Activated CD8-positive, alpha-beta memory T cell treated with anti-CD3 and anti-CD28 coated beads for 24 hours (primary cell): ENCODE results near the gene CHST5.
"Not testable (repeated sequence)": the region's sequence is repeated elsewhere in the genome, so short reads cannot be mapped to it uniquely, and the experiment has no call there.

Experiments
- DNase-seq: peaks from one replicate; pipeline ENCODE4 v3.0.0-alpha.2; 2020

CHST5 gene

DNA sequence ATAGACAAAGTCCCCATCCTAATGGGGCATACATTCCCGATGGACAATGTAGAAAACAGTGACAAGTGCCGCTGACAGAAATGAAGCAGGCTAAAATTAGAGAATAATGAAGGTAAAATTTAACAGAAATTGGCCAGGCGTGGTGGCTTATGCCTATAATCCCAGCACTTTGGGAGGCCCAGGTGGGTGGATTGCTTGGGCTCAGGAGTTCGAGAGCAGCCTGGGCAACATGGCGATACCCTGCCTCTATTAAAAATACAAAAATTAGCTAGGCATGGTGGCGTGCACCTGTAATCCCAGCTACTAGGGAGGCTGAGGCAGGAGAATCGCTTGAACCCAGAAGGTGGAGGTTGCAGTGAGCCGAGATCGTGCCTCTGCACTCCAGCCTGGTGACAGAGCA, 12.5 kb upstream of the CHST5 start:
- not testable (repeated sequence) for DNase-seq

DNA sequence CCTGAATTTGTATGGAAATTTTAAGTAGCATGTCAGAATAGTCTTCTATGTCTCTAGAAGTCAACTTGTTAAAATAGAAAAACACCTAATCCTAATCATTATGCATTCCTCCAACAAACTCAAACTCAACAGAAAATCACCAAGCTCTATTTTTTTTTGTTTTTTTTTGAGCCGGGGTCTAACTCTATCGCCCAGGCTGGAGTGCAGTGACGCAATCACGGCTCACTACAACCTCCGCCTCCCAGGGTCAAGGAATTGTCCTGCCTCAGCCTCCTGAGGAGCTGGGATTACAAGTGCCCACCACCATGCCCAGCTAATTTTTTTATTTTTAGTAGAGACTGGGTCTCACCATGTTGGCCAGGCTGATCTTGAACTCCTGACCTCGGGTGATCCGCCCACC, 10.4 kb upstream of the CHST5 start:
- no peak for DNase-seq

DNA sequence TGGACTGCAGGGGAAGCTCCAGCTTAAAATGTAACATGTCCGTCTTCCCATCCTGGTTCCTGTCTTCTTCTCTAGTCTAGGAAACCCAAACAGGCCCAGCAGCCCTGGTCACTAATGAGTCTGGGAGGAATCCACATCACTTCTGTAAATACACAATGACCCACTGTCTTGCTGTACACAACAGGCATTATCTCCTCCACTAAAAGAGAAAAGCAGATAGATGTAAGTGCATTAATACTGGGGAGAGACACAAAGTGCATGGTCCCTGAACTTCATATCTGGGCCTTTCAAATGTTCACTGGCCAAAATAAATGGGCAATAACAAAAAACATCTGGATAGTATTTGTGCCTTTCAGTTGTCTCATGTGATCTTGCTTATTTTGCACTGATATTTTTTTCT, 10.0 kb upstream of the CHST5 start:
- DNase-seq = not testable (repeated sequence)

DNA sequence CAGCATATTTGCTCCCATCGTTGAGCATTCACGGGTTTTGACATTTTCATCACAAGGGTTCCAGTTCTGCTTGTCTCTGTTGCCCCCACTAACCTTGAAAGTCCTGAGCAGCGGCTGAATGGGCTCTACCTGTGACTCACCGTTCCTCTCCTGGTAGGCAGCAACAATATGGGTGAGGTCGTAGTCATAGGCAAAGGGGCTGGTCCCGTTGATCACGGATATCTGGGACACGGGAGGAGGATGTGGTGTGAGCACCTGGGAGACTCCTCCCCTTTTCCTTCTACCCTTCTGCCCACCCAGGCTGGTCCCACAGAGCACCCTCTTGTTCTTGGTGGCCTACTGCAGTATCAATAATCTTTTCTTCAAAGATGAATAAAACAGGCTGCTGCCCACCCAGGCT, 6.6 kb upstream of the CHST5 start:
- not testable (repeated sequence) for DNase-seq

DNA sequence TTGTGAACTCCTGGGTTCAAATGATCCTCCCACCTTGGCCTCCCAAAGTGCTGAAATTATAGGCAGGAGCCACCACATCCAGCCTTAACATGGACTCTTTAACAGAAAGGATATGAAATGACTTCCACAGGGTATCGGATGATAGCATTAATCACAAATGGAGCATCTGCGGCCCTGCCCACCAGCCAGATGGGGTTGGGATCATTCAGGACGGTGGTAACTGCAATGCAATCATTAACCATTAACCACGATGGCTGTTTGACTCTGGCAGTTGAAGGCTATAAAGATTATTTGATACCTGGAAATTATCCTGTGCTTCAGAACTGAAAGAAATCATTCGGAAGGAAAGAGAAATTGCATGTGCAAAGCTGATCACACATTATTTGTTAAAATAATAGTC, 5.3 kb upstream of the CHST5 start:
- DNase-seq = no peak

DNA sequence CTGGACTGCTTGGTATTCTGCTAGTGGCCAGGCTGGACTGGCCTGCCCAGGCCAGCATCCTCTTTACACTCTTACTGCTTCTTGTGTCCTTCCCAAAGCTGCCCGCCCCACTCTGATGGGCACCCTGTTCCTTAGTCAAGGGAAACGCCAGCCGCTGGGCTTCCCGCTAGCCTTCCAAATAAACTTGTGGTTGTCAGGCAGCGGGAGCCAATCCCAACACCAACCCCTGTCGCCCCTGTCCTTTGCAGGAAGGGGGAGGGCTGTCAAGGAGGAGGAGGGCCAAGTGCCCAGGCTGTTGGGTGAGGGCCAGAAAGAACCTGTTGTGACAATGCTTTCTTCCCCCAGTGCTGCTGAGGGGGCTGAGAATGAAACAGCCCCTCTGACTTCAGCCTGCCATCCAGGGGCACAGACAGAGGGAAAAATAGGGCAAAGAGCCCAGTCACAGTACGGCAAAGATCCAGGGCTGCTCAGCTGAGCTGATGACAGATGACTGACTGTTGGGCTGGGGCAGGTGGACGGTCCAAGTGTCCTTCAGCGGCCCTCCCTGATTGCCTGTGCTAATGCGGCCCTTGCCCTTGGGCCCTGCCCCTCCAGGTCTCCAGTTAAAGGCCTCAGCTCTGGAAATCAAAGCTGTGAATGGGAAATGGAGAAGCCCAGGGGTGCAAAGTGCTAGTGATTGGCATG, 3.1 kb upstream of the CHST5 start:
- not testable (repeated sequence) for DNase-seq

DNA sequence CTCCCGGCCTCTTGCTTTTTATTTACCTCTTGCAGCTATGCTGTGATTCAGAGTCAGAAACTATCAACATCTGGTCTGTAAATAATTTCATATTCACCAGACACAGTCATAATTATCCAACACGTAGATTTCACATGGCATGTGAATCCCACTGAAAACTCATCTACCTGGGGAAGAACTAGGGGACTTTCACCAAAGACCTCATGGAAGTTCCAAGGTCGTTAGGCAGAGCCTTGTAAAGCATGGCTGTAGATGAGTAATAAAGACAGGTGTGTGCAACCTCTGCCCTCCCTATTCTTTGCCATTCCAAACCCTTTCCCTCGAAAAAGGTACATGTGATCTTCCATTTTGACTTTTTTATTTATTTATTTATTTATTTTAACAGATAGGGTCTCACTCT, 1.9 kb upstream of the CHST5 start:
- DNase-seq = no peak

DNA sequence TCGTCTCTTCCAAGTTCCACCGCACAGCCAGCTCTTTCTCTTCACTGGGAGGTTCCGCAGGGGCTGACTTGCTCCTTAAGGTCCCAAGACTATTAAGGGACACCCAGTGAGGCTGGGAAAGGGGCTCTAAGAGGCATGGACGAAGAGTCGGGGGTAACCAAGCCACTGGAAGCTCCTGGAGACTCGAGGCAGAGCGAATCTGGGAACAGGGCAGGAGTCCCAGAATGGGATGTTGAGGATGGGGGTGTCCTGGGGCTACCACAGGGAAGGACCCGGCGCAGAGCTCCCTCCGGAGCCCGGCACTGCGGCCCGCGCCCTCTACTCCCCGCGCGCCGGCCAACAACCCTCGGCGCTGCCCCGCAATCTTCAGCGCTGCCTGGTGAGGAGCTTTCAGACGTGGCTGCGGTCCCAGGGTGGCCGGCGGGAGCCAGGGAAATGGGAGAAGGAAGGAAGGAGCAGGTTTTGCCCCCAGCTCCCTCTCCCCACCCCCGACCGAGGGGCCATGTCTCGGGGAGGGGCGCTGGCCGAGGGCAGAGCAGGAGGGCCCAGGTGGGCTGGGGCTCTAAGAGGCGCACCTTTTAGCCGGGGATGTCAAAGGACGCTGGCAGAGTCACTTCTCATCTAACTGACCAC, 581 bp downstream of the CHST5 start:
- DNase-seq = no peak

DNA sequence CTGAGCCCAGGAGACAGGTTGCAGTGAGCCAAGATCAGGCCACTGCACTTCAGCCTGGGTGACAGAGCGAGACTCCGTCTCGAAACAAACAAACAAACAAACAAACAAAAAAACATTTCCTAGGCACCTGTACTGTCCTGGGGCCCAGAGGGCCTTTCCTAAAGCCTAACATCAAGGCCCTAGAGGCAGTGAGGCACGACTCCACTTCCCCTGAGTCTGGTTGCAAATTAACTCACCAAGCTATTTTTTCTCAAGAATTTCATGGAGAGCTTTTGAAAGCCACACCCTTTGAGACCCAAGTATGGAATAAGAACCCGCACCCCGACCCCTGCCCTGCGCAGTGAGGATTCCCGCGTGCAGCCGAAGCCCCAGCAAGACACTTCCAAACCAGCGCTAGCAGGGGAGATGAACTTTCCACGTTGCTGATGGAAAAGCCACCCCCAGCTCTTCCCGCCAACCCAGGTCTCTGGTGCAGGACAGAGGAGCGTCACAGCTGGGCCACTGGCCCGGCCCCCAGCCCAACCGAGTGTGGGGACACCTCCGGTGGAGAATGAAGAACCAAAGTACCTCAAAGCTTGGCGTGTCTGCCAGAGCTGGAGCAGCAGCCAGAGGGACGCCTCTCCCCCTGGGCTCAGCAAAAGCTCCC, 1.2 kb downstream of the CHST5 start:
- DNase-seq = no peak

DNA sequence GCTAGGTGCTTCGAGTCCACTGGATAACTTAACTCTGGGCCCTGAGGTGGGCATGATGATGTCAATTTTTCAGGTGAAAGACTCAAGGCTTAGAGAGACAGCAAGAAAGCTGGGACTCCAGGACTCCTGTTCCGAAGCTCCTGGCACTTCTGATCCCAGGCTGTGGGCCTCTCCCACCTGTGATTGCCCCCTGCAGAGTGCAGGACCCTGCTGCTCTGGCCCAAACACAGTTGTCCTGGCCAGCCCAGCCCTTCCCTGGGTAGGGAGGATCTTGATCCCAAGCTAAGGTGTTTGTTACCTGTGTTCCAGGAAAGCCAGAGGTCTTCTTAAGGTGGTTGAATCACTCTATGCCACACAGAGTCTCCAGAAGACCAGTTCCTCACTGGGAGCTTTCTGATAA, 3.1 kb downstream of the CHST5 start:
- DNase-seq = no peak

DNA sequence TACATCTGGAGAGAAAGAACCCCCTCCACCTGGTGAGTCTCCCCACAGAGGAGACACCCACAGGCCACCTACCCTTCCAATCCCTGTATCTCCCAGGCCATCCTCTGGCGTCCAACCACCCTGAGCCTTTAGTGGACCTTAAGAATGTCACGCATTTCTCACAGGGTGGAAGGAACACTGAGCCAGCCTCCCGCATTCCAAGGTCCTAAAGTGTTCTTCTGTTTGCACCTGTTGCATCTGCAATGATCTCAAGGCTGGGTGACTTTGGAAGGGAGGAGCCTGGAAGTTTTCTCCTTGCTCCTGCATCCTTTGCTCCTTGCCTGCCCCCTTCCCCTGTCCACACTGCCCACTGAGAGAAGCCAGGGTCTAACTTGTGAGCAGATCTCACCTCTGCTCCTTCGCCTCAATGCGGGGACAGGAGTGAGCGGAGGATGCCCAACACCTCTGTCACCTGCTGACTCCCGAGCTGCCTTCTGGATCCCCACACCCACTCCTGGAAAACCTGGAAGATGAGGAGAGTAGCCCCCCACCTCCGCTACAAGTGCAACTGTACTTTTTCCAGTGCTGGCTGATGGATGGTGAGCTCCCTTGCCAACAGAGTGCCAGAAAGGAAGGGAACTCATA, 3.7 kb downstream of the CHST5 start:
- DNase-seq = no peak

DNA sequence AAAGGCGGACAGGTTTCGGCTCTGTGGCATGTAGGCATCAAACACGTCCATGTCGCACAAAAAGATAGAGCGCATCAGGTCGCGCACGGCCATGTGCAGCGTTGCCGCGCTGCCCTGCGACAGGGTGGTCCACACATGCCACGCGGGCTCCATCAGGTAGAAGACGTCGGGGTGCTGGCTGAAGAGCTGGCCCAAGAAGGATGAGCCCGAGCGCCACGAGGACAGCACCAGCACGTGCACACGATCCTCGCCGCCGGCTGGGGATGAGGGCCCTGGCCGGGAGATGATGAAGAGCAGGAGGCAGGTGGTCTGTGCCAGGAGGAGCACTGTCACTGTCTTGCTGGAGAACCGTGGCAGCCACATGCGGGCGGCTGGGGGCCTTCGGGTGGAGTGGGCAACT, 5.9 kb downstream of the CHST5 start:
- no peak for DNase-seq

DNA sequence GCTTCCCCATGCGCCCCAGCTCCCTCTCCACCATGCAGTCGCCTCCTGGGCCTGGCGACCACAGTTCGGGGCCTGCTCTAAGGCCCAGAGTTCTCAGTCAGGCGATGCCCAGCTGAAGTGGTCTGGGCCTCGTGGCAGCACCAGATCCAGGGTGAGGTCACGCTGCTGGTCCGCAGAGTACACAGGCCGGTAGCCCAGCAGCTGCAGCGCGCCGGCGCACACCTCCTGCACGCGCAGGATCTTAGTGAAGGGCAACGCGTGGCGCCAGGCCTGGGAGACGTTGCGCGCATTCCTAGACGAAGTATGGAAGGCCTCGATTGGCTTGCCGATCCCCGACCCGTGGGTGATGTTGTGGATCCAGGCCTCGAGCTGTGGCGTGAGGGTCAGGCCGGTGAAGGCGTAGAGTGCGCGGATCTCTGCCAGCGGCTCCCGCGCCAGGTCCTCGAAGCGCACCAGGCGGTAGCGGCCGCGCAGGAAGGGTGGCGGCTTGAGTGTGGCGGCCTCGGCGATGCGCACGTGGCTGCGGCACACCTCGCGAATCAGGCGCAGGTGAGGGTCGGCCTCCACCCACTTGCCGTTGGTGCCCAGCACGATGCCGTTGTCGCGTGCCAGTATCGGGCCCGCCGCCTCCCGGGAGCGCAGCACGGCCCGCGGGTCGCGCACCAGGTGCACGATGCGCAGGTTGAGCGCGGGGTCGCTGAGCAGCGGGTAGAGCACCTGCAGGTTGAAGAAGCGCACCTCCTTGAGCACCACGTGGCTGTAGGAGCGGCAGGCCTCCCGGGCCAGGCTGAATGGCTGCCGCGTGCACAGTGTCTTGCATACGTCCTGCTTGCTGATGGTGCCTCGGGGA, 6.6 kb downstream of the CHST5 start:
- DNase-seq = no peak

DNA sequence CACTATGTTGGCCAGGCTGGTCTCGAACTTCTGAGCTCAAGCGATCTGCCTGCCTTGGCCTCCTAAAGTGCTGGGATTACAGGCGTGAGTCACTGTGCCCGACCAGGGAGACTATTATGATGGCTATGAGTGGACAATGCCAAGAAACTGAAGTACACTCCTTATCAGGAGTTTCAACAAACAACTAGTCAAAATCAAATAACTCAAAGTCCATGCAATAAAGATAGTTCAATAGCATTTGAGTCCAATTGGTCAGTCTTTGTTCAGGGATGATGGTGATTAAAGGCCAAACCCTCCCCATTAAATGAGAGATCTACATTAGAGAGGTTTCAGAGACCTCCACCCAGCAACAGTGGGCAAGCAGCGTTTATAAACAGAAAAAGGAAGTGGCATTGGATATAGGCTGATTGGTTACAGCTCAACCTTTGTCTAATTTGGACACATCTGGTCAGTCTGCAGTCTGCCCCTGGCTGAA, 8.0 kb downstream of the CHST5 start:
- DNase-seq = no peak

DNA sequence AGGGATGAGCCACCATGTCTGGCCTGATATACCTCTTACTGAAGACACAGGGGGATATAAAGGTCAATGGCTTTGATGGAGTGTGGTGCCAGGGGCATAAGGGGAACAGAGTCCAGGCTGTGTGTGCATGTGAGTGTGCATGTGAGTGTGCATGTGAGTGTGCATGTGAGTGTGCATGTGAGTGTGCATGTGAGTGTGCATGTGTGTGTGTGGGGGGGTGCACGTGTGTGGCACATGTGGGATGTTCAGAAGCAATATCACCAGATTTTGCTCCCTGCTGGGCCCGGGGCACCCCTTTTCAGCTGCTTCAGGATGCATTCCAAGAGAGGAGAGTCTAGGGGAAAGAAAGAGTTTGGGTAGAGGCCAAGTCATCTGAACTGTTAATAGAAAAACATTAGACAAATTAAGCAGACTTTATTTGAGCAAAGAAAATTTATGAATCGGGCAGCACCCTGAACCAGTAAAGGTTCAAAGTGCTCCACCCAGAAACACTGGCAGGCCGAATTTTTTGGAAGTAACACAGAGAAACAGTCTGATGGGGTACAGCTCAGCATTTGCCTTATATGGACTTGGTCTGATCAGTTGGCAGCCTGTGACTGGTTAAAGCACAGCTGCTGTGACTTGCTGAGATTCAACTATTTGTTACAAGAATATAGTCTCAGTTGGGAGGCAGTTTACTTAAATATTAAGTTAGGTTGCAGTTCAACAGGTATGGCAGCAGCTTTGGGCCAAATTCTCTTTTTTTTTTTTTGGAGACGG, 9.7 kb downstream of the CHST5 start:
- no peak for DNase-seq

DNA sequence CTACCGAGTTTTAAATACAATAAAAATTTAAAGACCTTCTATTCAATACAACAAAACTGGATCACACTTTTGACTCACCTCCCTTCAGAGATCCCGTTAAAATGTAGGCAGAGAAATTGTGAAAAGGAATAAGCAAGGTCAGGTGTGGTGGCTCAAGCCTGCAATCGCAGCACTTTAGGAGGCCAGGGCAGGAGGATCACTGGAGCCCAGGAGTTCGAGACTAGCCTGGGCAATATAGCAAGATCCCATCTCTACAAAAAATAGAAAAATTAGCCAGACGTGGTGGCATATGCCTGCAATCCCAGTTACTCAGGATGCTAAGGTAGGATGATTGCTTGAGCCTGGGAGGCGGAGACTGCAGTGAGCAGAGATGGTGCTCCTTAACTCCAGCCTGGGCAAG, 16.7 kb downstream of the CHST5 start:
- DNase-seq = no peak

DNA sequence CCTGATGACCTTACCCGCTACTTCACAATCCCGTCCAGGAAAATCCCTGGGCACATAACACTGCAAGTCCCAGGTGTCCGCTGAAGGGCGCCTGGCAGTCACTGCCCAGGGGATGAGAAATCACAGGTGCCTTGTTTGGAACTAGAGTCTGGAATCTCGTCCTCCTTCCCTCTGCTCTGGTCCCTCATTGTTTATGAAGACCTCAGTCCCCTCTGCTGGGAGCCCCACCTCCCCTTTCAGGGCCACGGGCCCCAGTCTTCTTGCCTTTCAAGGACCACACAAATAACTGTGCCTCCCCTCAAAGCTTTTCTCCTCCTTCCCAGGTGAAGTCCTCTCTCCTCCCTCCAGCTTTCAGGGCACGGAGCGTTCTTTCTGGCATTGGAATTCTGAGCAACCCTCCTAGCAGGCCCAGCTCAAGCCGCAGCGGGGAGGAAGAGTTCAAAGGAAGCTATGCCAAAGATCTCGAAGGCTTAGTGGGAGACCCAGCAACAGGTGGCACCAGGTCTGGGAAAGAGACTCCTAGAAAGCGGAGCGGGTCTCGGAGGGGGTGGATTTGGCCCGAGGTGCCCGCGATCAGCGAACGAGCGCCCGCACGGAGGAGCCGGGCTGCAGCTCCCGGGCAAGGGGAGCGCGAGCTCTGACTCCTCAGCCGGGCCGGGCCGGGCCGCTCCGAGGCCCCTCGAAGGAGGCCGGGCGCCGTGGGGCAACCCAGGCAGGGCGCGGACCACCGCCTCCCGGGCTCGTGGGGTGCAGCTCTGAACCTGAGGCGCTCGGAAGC, 19.5 kb downstream of the CHST5 start:
- DNase-seq = not testable (repeated sequence)

DNA sequence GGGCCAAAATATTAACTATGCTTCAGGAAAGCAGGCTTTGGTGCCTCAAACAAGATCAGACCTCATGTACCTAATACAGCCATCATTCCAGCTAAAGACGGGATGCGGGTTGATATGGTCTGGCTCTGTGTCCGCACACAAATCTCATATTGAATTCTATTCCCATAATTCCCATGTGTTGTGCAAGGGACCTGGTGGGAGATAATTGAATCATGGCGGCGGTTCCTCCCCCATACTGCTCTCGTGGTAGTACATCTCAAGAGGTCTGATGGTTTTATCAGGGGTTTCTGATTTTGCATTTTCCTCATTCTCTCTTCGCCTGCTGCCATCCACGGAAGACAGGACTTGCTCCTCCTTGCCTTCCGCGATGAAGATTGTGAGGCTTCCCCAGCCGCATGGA, 21.6 kb downstream of the CHST5 start:
- no peak for DNase-seq

DNA sequence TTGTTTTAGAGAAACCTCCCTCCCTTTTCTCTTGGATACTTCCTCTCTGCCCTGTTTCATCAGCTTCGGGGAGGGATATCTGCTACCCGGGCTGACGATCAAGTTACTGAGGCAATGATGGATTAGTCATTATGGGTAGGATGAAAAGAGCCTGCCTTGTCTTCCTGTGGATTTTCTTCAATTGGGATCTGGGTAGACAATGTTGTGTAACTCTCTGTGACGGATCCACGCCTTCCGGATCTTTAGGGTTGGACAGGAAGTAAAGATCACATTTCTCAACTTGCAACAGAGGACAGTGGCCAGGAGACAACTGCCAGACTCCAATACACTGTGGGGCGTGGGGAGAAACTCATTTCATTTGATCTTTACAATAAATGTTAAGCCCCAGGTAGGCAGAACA, 29.3 kb downstream of the CHST5 start:
- no peak for DNase-seq

DNA sequence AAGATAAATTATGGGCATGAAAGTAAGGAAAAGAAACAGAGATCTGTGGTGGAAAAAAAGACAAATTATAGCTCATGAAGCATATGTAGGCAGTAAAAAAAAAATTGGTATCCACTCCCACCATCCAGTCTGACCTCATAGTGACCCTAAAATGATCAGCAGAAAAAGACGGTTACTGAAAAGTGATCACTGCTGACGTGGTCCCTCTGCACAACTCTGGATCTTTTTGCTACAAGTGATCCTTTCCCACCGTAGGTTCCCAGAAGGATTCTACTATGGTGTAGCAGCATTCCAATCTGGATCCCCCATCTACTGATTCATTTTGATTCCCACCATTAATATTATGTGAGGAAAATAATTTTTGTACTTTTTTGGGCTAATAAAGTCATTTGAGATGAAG, 29.8 kb downstream of the CHST5 start:
- no peak for DNase-seq

DNA sequence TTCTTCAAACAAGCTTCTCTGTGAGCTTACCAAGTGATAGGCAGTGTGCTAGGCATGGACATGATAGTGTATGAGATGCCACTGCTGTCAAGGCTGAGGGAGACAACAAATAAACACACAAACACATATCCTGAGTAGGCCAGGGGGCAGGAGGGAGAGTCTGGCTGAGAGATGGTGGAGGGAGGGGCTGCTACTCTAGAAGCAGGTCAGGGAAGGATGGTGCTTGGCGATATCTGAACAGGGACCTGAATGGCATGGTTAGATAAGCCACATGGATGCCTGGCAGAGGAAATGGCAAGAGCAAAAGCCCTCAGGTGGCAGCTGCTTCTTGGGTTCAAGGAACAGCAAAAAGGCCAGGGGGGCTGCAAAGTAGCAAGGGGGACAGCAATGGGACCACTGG, 32.1 kb downstream of the CHST5 start:
- DNase-seq = no peak
